Lung (tissue), 12 donors: Measurements from ENCODE around the gene EBPL. TPM values are rescaled to one million over a fixed set of nuclear protein-coding genes. Genes with fewer than 3 reads are reported as not detected.

Source experiments
- ATAC-seq: fragments of 200-7000 bp; cut with Tn5 transposase; one replicate; pipeline ENCODE4 v1.9.1; 2020; ENCODE audit warnings: moderate number of reproducible peaks; ENCODE audit not compliant: insufficient read depth, low FRiP score
- DNase-seq, 3 donors: peaks; one replicate each; pipeline ENCODE4 v3.0.0-alpha.2; 2013 to 2017
- H3K27ac ChIP-seq, 2 donors: one replicate each; pipeline ENCODE4 v1.5.1; 2013; ENCODE audit warnings: mild to moderate bottlenecking in 2 of 2, moderate library complexity in 2 of 2, control low read depth in 1 of 2, inconsistent platforms in 1 of 2, low read depth in 1 of 2, low read length in 1 of 2
- H3K27me3 ChIP-seq, 3 donors: one replicate each; pipeline ENCODE4 v1.5.1; 2013; ENCODE audit warnings: low read length in 2 of 3; ENCODE audit not compliant: control insufficient read depth in 3 of 3, insufficient read depth in 3 of 3
- H3K36me3 ChIP-seq, 4 donors: one replicate each; pipeline ENCODE4 v1.5.1; 2013; ENCODE audit warnings: low read length in 4 of 4, mild to moderate bottlenecking in 1 of 4, moderate library complexity in 1 of 4; ENCODE audit not compliant: control insufficient read depth in 4 of 4, insufficient read depth in 4 of 4
- H3K4me1 ChIP-seq, 5 donors: one replicate each; pipeline ENCODE4 v1.5.1; 2013; ENCODE audit warnings: low read length in 5 of 5, mild to moderate bottlenecking in 2 of 5, moderate library complexity in 1 of 5; ENCODE audit not compliant: control insufficient read depth in 5 of 5, insufficient read depth in 5 of 5
- H3K4me3 ChIP-seq: one replicate; pipeline ENCODE4 v1.5.1; 2013; ENCODE audit warnings: mild to moderate bottlenecking, control low read depth, moderate library complexity
- H3K9ac ChIP-seq, 2 donors: one replicate each; pipeline ENCODE4 v1.5.1; 2013; ENCODE audit warnings: low read length in 2 of 2, control low read depth in 1 of 2; ENCODE audit not compliant: insufficient read depth in 1 of 2
- H3K9me3 ChIP-seq, 4 donors: one replicate each; pipeline ENCODE4 v1.5.1; 2013; ENCODE audit warnings: low read length in 3 of 4, mild to moderate bottlenecking in 1 of 4, moderate library complexity in 1 of 4; ENCODE audit not compliant: control insufficient read depth in 4 of 4, insufficient read depth in 3 of 4
- CTCF ChIP-seq: IDR thresholded peaks from 2 replicates; pipeline ENCODE4 v1.5.1; 2012; ENCODE audit warnings: mild to moderate bottlenecking; ENCODE audit errors: control extremely low read depth, extremely low read depth
- WGBS, 2 donors: extraction: QIAGEN DNeasy Blood & Tissue Kit; methylation state at CpG; one replicate each; pipeline ENCODE4 v1.1.7; 2013; 5-methylcytosine and 5-hydroxymethylcytosine counted together
- polyA plus RNA-seq, 2 donors: library from polyadenylated mRNA; stranded (reverse); fragments of 200-250 nt; gene quantifications; one replicate each; pipeline ENCODE4 v1.2.1, GENCODE V29; 2013
- total RNA-seq, 2 donors: library from RNA; depleted of rRNA in 1 of 2; stranded (reverse); fragments of >200 nt in 1 of 2; gene quantifications; one replicate each; pipeline ENCODE4 v1.2.1, GENCODE V29; 2014 to 2021
- donor health status: control.
- donor health status: control.
- donor health status: Bipolar disorder and iron deficiency.
- donor health status: healthy.
- donor health status: DM: yes; HTN: yes; CAD: no.

EBPL gene
- total and polyA plus RNA-seq, 4 donors, result 60.5 to 92.7 (median 70.1) TPM

DNA sequence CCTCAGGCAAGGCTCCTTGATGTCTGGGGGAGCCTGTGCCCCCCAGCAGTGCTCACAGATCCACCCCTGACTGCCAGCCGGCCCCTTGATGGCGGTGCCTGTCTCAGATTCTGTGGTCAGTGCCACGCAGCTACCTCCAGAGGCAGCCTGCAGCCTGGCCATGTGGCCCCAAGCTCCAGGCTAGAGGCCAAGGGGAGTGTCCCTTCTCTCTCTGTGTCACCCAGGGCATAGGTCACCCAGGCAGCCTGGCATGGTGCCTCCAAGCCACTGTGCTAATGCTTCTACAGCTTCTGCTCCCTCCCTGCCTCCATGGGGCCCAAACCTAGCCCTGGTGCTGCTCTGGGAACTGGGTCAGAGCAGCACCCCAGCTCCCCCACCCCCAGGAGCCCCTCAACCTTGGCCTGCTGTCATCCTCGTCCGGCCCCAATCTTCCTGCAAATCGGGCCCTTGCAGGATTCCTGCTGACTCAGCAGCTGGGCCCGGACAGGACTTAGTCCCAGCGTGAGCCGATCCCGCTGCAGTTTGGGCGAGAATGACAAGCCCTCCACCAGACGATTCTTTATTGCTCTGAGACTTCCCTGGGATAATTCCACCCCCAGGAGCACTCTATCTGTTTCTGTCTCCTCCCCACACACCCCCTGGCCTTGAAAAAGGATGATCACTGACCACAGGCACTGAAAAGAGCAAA is 65.8 kb downstream of the EBPL start:
- H3K9me3 ChIP-seq, result peaks cover 0 to 2% (median 0%) of the 10 kb centered on the region in 4 donors
- peak overlapping the region; percentile 4 to 54 for H3K27ac ChIP-seq
- H3K9ac ChIP-seq, result no peak overlapping the region
- ATAC-seq (no peak), DNase-seq (peak; percentile 33 to 72 (median 40))
- TF ChIP-seq CTCF, result no peak
- no peaks in the 10 kb centered on the region for H3K27me3 ChIP-seq
- no peaks in the 10 kb centered on the region for H3K36me3 ChIP-seq
- H3K4me3 ChIP-seq, result no peak overlapping the region
- 75 to 86% methylated on average over 12 of the region's 12 CpGs for WGBS, 2 donors
- peaks cover 0 to 16% (median 7%) of the 10 kb centered on the region in 5 donors for H3K4me1 ChIP-seq

GRCh38 chr13:49624229-49624628 is 67.1 kb downstream of the EBPL start:
- Histone ChIP-seq H3K27ac (no peak overlapping the region), H3K9ac (no peak overlapping the region), H3K4me1 (peaks cover 0 to 16% (median 7%) of the 10 kb centered on the region in 5 donors), H3K9me3 (peaks cover 0 to 2% (median 0%) of the 10 kb centered on the region in 4 donors), H3K36me3 (no peaks in the 10 kb centered on the region), H3K27me3 (no peaks in the 10 kb centered on the region), H3K4me3 (no peak overlapping the region)
- DNase-seq (no peak), ATAC-seq (no peak)
- TF ChIP-seq CTCF, result no peak
- 89 to 91% methylated on average over 6 of the region's 6 CpGs for WGBS, 2 donors

DNA sequence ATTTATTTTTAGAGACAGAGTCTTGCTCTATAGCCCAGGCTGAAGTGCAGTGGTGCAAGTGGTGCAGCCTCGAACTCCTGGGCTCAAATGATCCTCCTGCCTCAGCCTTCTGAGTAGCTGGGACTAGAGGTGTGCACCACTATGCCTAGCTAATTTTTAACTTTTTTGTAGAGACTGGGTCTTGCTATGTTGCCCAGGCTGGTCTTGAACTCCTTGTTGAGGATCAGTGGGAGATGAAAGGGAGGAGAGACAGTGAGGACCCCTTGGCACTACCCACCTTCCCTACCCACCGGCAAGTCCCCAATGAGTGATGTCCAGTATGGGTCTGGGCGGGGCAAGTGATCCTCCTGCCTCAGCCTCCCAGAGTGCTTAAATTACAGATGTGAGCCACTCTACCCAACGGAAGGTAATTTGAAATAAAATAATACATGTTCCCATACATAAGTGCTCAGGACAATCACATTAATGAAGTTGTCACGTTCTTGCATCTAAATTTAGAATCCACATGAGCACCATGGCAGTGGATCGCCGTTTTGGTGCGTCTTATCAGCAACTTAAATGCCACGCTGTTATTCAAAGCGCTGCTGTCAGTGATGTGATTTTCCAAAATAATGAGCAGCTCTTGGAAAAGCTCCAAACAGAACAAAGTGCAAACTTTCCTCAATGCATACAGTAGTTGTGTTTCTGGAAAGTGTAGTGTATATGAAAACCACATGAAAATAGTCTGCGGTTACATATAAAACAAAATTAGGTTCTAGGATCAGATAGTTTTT is 68.9 kb downstream of the EBPL start:
- H3K9ac ChIP-seq, result no peak overlapping the region
- no peak overlapping the region for H3K4me3 ChIP-seq
- H3K27me3 ChIP-seq, result no peaks in the 10 kb centered on the region
- ATAC-seq (no peak), DNase-seq (peak; percentile 33 to 85 (median 58))
- peaks cover 0 to 2% (median 0%) of the 10 kb centered on the region in 4 donors for H3K9me3 ChIP-seq
- 61 to 73% methylated on average over 11 of the region's 11 CpGs for WGBS, 2 donors
- H3K4me1 ChIP-seq, result peaks cover 0 to 15% (median 11%) of the 10 kb centered on the region in 5 donors
- peak overlapping the region in 1 of 2 donors; percentile 72 for H3K27ac ChIP-seq
- H3K36me3 ChIP-seq, result no peaks in the 10 kb centered on the region
- TF ChIP-seq CTCF, result no peak
